ENCODE measurements around the gene KCNJ9. TPM values are rescaled to one million over a fixed set of nuclear protein-coding genes. Genes with fewer than 3 reads are reported as not detected.

KCNJ9 gene
- total and polyA plus RNA-seq, 2 of the 13 experiments (the other 11 are each of a cell fraction or from before 2014, with no cell fraction given), result not detected

DNA sequence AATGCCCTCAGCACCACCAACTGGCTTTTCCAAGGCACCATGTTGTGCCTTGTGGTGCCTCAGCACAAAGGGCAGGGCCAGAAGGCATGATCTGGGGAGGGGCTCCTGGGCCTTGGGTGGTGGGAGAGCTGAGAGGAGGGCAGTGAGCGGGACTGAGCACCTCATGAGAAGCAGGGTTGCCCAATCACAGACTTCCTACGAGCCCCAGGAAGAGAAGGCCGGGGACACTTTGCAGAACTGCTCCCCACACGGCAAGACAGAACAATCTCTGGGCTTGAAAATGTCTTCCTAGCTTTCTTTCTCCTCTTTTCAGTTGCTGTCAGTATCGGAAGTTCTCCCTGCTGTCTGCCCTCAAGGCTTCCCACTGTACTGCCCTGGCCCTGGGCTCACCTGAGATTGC, 18.2 kb upstream of the KCNJ9 start:
- no peaks in the 10 kb centered on the region for H4K20me1 ChIP-seq (ENCODE audit: insufficient read depth, low read length)
- H3K4me3 ChIP-seq (replicated peaks in 1 of 3; ENCODE audit: insufficient read depth in 1 of 3, low read depth in 2 of 3, low read length in 3 of 3), result no peak overlapping the region
- no peak overlapping the region for H3K9ac ChIP-seq (ENCODE audit: insufficient read depth, low read depth, low read length)
- FAIRE-seq (no peak), DNase-seq (ENCODE audit: low spot score) (no peak), ATAC-seq (no peak)
- H3K27me3 ChIP-seq (ENCODE audit: control insufficient read depth in 1 of 2, insufficient read depth in 2 of 2, low read length in 2 of 2), result no peaks in the 10 kb centered on the region
- H3K4me1 ChIP-seq (ENCODE audit: insufficient read depth, low read length), result peaks cover 81% of the 10 kb centered on the region
- H3K4me2 ChIP-seq (ENCODE audit: low read depth, low read length), result no peak overlapping the region
- no TSS peak for BruUV-seq (replicated peaks)
- ChIA-PET CTCF (ENCODE audit: low intra/inter-chr PET ratio, low total read pairs) (no interaction called here), POLR2A (interaction anchor here (3.0 kb wide), 1 partner anchor 9 kb away, joined by 15 read pairs; no protein-coding TSS in a partner anchor)
- H3K27ac ChIP-seq (ENCODE audit: extremely low read length, insufficient read depth, low read length), result no peak overlapping the region
- intact Hi-C loops (cut with micrococcal nuclease; ENCODE audit: unreplicated experiment), result no loop called here
- H3K9me3 ChIP-seq (ENCODE audit: low read length), result no peaks in the 10 kb centered on the region
- 100% methylated on average over 4 of the region's 5 CpGs for WGBS (ENCODE audit: low lambda C conversion rate)
- no peaks in the 10 kb centered on the region for H3K79me2 ChIP-seq (ENCODE audit: insufficient read depth, low read length)
- no peak overlapping the region for H2AFZ ChIP-seq (ENCODE audit: low read length)
- TF ChIP-seq PAX8 (CRISPR knock-in tag; IDR thresholded peaks at IDR 0.05; ENCODE audit: borderline replicate concordance) (no peak), REL (CRISPR knock-in tag; conservative IDR thresholded peaks at IDR 0.05) (no peak), MBNL3 (CRISPR knock-in tag; conservative IDR thresholded peaks at IDR 0.05) (no peak), ATRX (CRISPR knock-in tag; IDR thresholded peaks at IDR 0.05; ENCODE audit: borderline replicate concordance) (no peak), MBD4 (IDR thresholded peaks at IDR 0.05; ENCODE audit: borderline replicate concordance, low read length) (no peak), RFXANK (CRISPR knock-in tag; IDR thresholded peaks at IDR 0.05) (no peak), ZNF136 (CRISPR knock-in tag; IDR thresholded peaks at IDR 0.05; ENCODE audit: low read depth) (no peak), ZNF572 (CRISPR knock-in tag; IDR thresholded peaks at IDR 0.05) (no peak), ZNF564 (CRISPR knock-in tag; IDR thresholded peaks at IDR 0.05) (no peak), MYC (CRISPR knock-in tag; IDR thresholded peaks at IDR 0.05; ENCODE audit: borderline replicate concordance) (no peak)
- TF ChIP-seq, protein P1, sequence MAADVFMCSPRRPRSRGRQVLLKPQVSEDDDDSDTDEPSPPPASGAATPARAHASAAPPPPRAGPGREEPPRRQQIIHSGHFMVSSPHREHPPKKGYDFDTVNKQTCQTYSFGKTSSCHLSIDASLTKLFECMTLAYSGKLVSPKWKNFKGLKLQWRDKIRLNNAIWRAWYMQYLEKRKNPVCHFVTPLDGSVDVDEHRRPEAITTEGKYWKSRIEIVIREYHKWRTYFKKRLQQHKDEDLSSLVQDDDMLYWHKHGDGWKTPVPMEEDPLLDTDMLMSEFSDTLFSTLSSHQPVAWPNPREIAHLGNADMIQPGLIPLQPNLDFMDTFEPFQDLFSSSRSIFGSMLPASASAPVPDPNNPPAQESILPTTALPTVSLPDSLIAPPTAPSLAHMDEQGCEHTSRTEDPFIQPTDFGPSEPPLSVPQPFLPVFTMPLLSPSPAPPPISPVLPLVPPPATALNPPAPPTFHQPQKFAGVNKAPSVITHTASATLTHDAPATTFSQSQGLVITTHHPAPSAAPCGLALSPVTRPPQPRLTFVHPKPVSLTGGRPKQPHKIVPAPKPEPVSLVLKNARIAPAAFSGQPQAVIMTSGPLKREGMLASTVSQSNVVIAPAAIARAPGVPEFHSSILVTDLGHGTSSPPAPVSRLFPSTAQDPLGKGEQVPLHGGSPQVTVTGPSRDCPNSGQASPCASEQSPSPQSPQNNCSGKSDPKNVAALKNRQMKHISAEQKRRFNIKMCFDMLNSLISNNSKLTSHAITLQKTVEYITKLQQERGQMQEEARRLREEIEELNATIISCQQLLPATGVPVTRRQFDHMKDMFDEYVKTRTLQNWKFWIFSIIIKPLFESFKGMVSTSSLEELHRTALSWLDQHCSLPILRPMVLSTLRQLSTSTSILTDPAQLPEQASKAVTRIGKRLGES (CRISPR knock-in tag; IDR thresholded peaks at IDR 0.05; ENCODE audit: borderline replicate concordance), result no peak
- TF ChIP-seq, protein P2, sequence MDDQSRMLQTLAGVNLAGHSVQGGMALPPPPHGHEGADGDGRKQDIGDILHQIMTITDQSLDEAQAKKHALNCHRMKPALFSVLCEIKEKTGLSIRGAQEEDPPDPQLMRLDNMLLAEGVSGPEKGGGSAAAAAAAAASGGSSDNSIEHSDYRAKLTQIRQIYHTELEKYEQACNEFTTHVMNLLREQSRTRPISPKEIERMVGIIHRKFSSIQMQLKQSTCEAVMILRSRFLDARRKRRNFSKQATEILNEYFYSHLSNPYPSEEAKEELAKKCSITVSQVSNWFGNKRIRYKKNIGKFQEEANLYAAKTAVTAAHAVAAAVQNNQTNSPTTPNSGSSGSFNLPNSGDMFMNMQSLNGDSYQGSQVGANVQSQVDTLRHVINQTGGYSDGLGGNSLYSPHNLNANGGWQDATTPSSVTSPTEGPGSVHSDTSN (CRISPR knock-in tag; IDR thresholded peaks at IDR 0.05; ENCODE audit: borderline replicate concordance), result no peak
- TF ChIP-seq, protein P3, sequence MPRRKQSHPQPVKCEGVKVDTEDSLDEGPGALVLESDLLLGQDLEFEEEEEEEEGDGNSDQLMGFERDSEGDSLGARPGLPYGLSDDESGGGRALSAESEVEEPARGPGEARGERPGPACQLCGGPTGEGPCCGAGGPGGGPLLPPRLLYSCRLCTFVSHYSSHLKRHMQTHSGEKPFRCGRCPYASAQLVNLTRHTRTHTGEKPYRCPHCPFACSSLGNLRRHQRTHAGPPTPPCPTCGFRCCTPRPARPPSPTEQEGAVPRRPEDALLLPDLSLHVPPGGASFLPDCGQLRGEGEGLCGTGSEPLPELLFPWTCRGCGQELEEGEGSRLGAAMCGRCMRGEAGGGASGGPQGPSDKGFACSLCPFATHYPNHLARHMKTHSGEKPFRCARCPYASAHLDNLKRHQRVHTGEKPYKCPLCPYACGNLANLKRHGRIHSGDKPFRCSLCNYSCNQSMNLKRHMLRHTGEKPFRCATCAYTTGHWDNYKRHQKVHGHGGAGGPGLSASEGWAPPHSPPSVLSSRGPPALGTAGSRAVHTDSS (CRISPR knock-in tag; conservative IDR thresholded peaks at IDR 0.05), result no peak
- in situ Hi-C loops (cut with HindIII; ENCODE audit: extremely low pct_ligation_motif_present, low pct_unique_long_range_greater_than_20kb), result no loop called here
- no peaks in the 10 kb centered on the region for H3K36me3 ChIP-seq (replicated peaks in 1 of 2; ENCODE audit: control insufficient read depth in 1 of 2, insufficient read depth in 2 of 2, low read length in 2 of 2)
